Measurements from ENCODE around the gene NLK.

DNA sequence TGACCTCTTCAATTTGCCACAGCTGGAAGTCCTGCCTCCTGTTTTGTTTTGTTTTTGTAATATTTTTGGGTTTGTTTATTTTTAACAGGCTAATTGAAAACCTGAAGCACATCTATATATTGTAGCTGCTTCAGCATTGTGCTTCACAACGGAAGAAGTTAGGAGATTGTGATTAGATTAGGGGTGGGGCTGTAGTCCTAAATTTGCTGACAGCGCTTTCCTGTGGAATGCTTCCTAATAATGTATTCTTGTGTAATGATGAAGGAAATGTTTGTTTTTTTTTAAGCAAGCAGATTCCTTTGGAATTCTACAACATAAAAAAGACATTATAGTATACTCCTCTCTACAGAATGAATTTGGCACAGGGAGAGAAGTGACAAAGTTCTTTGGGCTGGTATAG is 70.1 kb downstream of the NLK start:
- TF ChIP-seq, protein P1, sequence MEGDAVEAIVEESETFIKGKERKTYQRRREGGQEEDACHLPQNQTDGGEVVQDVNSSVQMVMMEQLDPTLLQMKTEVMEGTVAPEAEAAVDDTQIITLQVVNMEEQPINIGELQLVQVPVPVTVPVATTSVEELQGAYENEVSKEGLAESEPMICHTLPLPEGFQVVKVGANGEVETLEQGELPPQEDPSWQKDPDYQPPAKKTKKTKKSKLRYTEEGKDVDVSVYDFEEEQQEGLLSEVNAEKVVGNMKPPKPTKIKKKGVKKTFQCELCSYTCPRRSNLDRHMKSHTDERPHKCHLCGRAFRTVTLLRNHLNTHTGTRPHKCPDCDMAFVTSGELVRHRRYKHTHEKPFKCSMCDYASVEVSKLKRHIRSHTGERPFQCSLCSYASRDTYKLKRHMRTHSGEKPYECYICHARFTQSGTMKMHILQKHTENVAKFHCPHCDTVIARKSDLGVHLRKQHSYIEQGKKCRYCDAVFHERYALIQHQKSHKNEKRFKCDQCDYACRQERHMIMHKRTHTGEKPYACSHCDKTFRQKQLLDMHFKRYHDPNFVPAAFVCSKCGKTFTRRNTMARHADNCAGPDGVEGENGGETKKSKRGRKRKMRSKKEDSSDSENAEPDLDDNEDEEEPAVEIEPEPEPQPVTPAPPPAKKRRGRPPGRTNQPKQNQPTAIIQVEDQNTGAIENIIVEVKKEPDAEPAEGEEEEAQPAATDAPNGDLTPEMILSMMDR (IDR thresholded peaks at IDR 0.05) = no peak
- TF ChIP-seq POLR2A (IDR thresholded peaks at IDR 0.05) = no peak
